HG03025 (cell line): ENCODE measurements around the gene HS6ST3.
"Not testable (repeated sequence)": the region's sequence is repeated elsewhere in the genome, so short reads cannot be mapped to it uniquely, and the experiment has no call there.

Source experiments
- ATAC-seq: cut with Tn5 transposase; IDR thresholded peaks from one replicate; pipeline ENCODE4 v1.9.1; 2021; ENCODE audit warnings: mild to moderate bottlenecking, moderate library complexity; ENCODE audit not compliant: unreplicated experiment, low FRiP score

Gene HS6ST3

GRCh38 chr13:96771486-96772367, 681.8 kb downstream of the HS6ST3 start:
- ATAC-seq, result peak; percentile 72

- no peak for ATAC-seq
Measured at GRCh38 chr13:96772426-96772825, 682.5 kb downstream of the HS6ST3 start.

GRCh38 chr13:96778302-96778701, 688.4 kb downstream of the HS6ST3 start:
- ATAC-seq, result not testable (repeated sequence)

GRCh38 chr13:96779691-96780090, 689.8 kb downstream of the HS6ST3 start:
- no peak for ATAC-seq

GRCh38 chr13:96780105-96780504, 690.2 kb downstream of the HS6ST3 start:
- no peak for ATAC-seq

GRCh38 chr13:96781141-96781540, 691.2 kb downstream of the HS6ST3 start:
- ATAC-seq, result no peak

GRCh38 chr13:96782186-96782585, 692.3 kb downstream of the HS6ST3 start:
- no peak for ATAC-seq

GRCh38 chr13:96783057-96783456, 693.1 kb downstream of the HS6ST3 start:
- ATAC-seq, result no peak

GRCh38 chr13:96783511-96783910, 693.6 kb downstream of the HS6ST3 start:
- no peak for ATAC-seq

GRCh38 chr13:96785986-96786385, 696.1 kb downstream of the HS6ST3 start:
- ATAC-seq, result no peak

GRCh38 chr13:96792188-96792587, 702.3 kb downstream of the HS6ST3 start:
- no peak for ATAC-seq

GRCh38 chr13:96792736-96793403, 703.0 kb downstream of the HS6ST3 start:
- no peak for ATAC-seq

GRCh38 chr13:96793404-96793755, 703.5 kb downstream of the HS6ST3 start:
- ATAC-seq, result no peak

GRCh38 chr13:96794669-96795068, 704.8 kb downstream of the HS6ST3 start:
- no peak for ATAC-seq

GRCh38 chr13:96795670-96796069, 705.8 kb downstream of the HS6ST3 start:
- no peak for ATAC-seq

GRCh38 chr13:96796091-96796633, 706.3 kb downstream of the HS6ST3 start:
- no peak for ATAC-seq

GRCh38 chr13:96797136-96797535, 707.2 kb downstream of the HS6ST3 start:
- no peak for ATAC-seq

- ATAC-seq, result no peak
Measured at GRCh38 chr13:96803456-96804100, 713.7 kb downstream of the HS6ST3 start.

GRCh38 chr13:96804174-96804573, 714.3 kb downstream of the HS6ST3 start:
- ATAC-seq, result no peak

- no peak for ATAC-seq
Measured at GRCh38 chr13:96806746-96807145, 716.8 kb downstream of the HS6ST3 start.
